Astrocyte (in vitro differentiated cells and primary cell): ENCODE measurements around the gene CRYBG2.

Experiments
- CTCF ChIP-seq: IDR thresholded peaks from 2 replicates; pipeline ENCODE4 v1.5.1; 2011; ENCODE audit warnings: low read depth, mild to moderate bottlenecking, inconsistent platforms, low read length, moderate library complexity; ENCODE audit not compliant: insufficient read depth
- EZH2 ChIP-seq: IDR thresholded peaks from 2 replicates; pipeline ENCODE4 v1.6.1; 2012; ENCODE audit warnings: mild to moderate bottlenecking, low read length, inconsistent platforms; ENCODE audit not compliant: insufficient read depth

- TF ChIP-seq CTCF (no peak), EZH2 (no peak)
Measured at GRCh38 chr1:26351590-26352337, 2.2 kb downstream of the CRYBG2 start.
